ENCODE results near the gene CITED1.

CITED1 gene

DNA sequence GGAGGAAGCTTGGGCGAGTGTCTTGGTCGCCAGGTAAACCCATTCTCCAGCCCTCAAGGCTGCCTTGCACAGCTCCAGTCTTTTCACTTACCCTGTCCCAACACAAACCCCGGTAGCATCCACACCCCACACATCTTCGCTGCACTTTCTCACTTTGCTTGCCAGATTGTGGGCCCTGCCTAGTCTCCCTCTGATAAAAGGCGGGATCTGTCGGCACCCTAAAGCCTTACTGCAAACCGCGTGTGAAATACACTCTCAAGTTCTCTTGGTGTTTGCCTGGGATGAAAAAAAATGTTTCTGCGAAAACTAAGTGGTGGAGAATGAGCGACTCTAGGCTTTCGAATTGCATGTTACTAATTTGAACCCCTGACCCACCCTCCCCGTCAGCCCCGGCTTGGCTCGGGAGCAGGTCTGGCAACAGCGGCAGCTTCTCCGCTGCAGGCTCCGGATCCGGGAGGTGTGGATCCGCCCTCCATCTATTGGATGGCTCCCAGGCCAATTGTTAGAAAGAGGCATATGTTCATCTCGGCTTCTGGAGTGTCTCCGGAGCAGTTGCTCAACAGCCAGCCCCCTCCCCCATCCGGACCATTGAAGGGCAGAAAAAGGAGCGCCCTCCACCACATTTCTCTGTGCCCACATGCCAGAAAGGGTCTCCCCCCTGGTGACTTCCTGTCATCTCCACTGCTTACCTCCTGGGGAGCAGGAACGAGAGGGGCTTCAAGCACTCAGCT, 3.0 kb upstream of the CITED1 start:
- DNase-seq: peak; percentile 15

DNA sequence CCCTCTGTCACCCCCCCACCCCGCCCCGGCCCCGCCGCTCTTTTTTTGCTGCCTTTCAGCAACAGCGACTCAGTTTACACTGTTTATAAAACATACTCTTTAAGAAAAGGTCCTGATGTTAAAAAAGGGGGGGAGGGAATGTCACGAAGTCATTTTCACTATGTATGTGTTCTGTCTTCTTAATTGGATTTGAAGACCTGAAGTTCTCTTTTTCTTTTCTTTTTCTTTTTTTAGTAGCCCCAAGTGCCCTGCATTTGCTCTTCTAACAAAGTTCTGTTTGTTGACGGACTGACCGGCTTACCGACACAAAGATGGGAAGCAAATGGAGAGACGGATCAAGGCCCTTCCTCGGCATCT, 2.5 kb upstream of the CITED1 start:
- no peak for DNase-seq

DNA sequence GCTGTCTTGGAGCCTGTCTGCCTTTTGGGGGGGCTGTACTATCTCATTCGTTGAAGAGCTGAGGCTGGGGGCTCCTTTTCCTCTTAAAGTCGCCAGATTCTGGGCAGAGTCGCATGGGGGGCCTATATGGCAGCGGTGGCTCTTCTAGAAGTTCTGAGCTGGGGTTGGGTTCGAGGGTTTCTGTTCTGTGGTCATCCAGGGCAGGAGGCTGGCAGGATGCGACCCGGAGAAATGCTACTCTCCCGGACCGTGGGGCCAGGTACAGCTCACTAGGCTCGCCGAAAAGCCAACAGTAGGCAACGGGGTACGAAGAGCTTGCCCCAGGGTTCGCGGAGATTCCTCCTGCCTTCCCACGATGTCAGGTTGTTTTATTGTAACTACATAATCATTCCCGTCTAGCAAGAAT, 1.9 kb upstream of the CITED1 start:
- no peak for DNase-seq

DNA sequence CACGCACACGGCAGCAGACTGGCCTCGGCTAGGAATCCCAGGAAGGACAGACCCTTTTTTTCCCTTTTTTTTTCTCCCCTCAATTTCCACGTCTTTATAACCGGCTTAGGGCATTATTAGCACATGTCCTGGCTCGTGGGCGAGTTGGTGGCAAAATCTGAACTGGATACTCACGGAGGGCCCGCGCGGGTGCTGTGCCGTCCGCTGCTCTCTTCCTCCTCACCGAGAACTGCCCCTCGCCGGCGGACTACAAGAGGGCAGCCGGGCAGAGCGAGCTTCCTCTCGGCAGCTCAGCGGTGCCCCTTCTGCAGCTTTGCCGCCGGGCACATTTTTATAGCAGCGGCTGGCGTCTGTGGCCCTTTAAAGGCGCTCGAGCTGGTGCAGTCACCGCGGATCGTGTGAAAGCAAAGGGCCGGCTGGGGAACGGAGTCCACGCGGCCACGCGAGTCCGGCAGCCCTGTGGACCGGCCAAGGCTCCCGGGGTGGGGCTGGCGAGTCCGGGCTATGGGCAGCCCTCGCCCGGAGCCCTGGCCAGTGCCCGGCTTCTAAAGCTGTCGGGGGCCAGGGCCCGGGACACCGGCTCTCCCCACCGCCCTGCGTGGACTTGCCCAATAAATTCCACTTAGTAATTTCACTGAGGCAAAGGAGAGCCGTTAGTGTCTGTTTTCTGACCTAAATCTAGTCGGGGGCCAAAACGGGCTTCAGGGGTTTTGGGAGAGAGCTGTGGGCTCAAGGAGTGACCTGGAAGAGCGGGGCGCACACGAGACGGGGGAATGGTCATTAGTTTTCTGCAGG, 1.3 kb upstream of the CITED1 start:
- peak; percentile 14 for DNase-seq

- DNase-seq: no peak
Observed at GRCh38 chrX:72306085-72306801, 529 bp upstream of the CITED1 start.

- DNase-seq: no peak
Observed at GRCh38 chrX:72304877-72305276, 837 bp downstream of the CITED1 start.

GRCh38 chrX:72301781-72302180, 3.9 kb downstream of the CITED1 start:
- no peak for DNase-seq

- no peak for DNase-seq
Observed at GRCh38 chrX:72299891-72300630, 5.7 kb downstream of the CITED1 start.

DNA sequence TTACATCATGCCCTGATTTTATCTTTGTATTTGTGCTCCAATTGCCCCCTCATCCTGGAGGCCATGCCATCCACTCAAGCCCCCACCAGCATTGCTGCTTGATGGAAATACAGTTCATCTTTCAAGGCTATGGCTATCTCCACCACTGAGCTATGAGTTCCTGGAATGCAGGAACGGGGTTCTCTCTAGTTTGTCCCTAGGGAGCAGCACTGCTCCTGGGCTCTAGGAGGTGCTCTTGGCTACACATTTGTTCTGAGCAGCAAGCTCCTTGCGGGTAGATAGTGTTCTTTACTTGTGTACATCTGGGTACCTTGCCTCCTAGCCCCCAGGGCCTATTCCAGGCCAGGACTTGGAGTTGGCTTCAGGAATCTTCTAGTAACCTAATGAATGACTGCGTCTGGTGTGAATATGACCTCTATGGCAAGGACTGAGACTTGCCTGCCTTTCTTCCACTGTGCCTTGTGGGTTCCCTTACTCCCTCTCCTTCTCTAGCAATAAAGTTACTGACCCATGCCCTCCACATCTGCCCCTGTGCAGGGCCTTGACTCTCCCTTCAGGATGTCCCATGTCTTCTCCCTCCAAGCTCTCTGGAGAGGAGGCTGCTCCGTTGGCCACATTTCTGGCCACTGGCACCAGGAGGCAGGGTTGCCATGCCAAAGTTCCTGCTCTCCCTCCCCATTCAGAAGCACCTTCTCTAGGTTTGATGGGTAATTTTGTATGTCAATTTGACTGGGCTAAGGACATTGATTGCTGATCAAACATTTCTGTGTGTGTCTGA, 7.6 kb downstream of the CITED1 start:
- DNase-seq: no peak

- no peak for DNase-seq
Observed at GRCh38 chrX:72296991-72297390, 8.7 kb downstream of the CITED1 start.

DNA sequence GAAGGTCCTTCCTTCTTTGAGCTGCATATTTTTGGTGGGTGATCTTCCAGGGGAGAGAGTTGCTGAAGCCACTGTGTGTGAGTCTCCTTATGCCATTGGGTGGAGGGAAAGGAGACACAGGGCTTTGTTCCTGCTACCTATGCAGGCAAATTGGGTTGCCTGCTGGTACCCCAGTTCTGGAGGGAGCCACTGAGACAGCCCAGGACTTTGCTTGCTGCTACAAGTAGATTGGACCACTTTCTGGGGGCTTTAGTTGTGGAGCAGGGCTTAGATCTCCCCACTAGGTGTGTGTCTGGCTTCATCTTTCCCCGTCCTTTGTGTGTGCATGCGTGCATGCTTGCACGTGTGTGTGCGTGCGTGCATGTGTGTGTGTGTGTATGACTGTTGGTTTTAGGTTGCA, 10.0 kb downstream of the CITED1 start:
- DNase-seq: no peak

DNA sequence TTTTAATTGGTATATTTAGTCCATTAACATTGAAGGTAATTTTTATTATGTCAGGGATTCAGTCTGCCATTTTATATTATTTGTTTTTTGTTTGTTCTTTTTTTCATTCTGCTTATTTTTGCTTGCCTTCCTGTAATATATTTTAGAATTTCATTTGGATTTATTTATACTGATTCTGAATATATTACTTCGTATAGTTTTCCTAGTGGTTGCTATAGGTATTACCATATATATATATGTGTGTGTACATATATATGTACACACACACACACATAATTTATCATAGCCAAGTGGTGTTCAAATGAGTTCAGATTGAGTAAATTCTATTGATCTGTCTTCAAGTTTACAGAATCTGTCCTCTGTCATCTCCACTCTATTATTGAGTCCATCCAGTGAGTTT, 11.2 kb downstream of the CITED1 start:
- DNase-seq: no peak

GRCh38 chrX:72282302-72282701, 23.4 kb downstream of the CITED1 start:
- DNase-seq: no peak

DNA sequence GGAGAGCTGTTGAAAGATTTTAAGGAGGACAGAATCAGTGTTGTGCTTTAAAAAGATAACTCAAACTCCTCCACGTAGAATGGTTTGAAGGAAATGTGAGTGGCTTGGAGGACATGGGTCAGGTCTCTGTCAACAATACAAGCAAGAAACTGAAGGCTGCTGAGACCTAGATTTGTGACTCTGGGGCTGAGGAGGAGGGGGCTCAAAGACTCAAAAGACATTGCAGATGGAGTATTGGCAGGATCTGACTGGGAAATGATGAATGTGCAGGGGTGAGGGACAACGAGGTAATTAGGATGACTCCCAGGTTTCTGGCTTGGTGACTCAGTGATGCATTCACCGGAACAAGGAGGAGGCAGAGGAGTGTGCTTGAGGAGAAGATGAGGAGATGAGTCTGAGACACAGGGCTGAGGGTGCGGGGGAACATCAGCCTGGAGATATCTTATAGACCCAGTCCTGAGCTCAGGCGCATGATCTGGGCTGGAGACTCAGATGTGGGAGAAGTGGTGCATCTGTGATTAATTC, 25.3 kb downstream of the CITED1 start:
- no peak for DNase-seq

DNA sequence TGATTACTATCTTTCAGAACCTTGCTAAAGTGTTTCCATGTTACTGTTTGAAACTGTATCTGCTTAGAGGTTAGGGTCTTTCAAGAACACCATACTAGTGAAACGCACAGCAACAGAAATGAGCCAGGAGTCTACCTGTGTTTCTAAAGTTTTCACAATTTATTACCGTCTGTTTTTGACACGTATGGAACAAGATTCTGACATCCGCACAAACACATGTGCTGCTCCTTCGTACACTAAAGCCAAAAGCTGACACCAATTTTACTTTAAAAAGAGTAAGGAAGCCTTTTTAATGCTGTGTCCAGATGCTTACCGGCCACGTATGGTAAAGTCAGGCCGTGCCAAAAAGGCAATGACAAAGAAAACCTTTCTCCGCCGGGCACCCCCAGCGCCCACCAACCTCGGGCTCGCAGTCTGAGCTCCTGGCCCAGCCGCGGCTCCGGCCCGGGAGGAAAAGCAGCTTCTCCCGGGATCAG, 29.2 kb downstream of the CITED1 start:
- no peak for DNase-seq

GRCh38 chrX:72274526-72274925, 31.2 kb downstream of the CITED1 start:
- no peak for DNase-seq

DNA sequence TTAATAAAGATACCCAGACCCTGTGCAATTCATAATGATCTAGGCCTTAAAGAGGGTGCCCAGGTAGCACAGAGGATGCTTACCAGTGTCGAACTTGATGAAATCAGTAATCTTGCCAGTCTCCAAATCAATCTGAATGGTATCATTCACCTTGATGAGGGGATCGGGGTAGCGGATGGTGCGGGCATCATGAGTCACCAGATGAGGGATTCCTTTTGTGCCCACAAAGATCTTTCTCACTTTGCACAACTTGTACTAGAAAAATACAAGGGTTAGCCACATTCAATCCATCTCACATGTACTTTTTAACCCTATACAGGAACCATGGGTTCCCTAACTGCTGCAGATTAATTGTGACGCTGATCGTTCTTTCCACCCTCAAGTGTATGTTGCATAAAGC, 32.0 kb downstream of the CITED1 start:
- no peak for DNase-seq

- no peak for DNase-seq
Observed at GRCh38 chrX:72272868-72273267, 32.8 kb downstream of the CITED1 start.

DNA sequence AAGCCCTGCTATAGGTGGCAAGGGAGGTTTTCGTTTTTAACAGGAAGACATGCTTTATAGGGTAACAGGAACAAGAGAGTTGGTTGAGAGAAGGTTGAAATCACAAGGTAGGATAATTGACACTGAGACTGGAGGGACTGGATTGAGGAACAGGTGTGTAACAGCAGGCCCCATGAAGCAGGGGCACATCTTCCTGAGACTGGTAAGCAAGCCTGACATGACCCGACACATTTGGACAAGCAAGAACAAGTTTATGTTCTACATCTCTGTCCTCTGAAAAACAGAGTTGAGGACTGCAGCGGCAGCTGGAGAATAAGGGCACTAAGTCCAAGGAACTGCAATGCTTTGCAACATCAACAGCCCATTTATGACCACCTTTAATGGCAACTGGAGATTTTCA, 33.9 kb downstream of the CITED1 start:
- DNase-seq: no peak

DNA sequence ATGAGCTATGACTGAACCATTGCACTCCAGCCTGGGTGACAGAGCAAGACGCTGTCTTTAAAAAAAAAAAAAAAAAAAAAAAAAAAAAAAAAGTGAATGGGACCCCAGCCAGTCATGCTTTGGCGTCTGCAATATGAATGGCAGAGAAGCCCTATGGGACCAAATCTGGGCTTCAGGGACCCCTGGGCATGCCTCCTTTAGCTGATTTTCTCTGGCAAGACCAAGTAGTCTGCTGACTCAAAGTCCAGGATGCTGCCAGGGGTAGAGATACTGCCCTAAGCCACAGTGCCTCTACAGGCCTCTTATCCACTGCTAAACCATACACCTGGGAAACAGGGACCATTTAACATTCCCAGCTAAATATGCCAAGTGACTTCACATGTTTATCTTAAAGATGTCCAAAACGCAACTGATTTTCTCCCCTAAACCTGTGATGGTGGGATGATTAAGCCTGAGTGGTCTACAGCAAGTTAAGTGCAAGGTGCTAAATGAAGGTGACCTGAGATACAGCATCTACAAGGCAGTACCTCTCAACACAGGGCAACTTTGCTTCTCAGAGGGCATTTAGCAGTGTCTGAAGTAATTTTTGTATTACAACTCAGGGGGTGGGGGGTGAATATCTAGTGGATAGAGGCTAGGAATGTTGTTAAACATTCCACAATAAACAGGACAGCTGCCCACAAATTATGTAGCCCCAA, 34.5 kb downstream of the CITED1 start:
- DNase-seq: no peak

DNA sequence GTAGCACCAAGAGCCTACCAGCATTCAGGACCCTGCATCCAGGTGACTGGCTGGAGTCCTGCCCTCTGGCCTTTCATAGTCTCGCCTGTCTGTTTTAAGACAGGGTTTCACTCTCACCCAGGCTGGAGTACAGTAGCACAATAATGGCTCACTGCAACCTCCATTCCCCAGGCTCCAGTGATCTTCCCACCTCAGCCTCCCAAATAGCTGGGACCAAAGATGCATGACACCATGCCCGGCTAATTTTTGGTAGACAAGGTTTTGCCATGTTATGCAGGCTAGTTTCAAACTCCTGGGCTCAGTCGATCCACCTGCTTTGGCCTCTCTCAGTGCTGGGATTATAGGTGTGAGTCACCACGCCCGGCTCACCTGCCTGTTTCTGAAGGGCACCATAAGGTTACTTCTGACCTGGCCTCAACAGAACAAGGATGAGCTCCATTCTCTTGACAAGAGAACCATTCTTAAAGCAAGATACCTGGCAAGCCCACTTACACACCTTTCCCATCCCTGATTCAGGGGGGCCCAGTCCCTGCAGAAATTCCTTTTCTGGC, 35.3 kb downstream of the CITED1 start:
- no peak for DNase-seq
